Lower lobe of right lung (tissue), 2 donors: ENCODE measurements around the gene STK24. TPM values are rescaled to one million over a fixed set of nuclear protein-coding genes. Genes with fewer than 3 reads are reported as not detected.

Source experiments
- ATAC-seq, 2 donors: fragments of 200-7000 bp; cut with Tn5 transposase; one replicate each; pipeline ENCODE4 v1.9.1; 2020 to 2022; ENCODE audit warnings: mild to moderate bottlenecking in 2 of 2, moderate library complexity in 2 of 2
- DNase-seq: peaks from one replicate; pipeline ENCODE4 v3.0.0-alpha.2; 2020
- H3K27ac ChIP-seq: fragments of 200-600 bp; one replicate; pipeline ENCODE4 v1.8.0; 2022
- H3K27me3 ChIP-seq: fragments of 200-600 bp; one replicate; pipeline ENCODE4 v1.8.0; 2022; ENCODE audit warnings: low read depth
- H3K36me3 ChIP-seq: fragments of 200-600 bp; one replicate; pipeline ENCODE4 v1.8.0; 2022; ENCODE audit warnings: mild to moderate bottlenecking
- H3K4me1 ChIP-seq: fragments of 200-600 bp; one replicate; pipeline ENCODE4 v1.8.0; 2022
- H3K4me3 ChIP-seq: fragments of 200-600 bp; one replicate; pipeline ENCODE4 v1.8.0; 2022; ENCODE audit warnings: mild to moderate bottlenecking
- H3K9me3 ChIP-seq: fragments of 200-600 bp; one replicate; pipeline ENCODE4 v1.8.0; 2022
- intact Hi-C: fragments of 100-400 bp; cut with DNase I; formaldehyde crosslinking; loops from one replicate; pipeline ENCODE4 v1.11.0; 2022
- total RNA-seq: library from RNA; stranded (reverse); fragmentation: NEBNext Ultra II Directional; extraction: Animal tissue kit (Norgen Biotek cat#: 25700); gene quantifications from one replicate; pipeline ENCODE4 v1.2.1, GENCODE V29; 2021
- TF ChIP-seq, protein P1 (sequence below): fragments of 200-600 bp; IDR thresholded peaks from one replicate; pipeline ENCODE4 v1.8.0; 2022; ENCODE audit warnings: antibody characterized with exemption, mild to moderate bottlenecking
- donor health status: DM: no; HTN: yes; CAD: no; lungs with severe emphysema.

STK24 gene
- total RNA-seq, 1 donor from 2014 or later, result 94.5 TPM

DNA sequence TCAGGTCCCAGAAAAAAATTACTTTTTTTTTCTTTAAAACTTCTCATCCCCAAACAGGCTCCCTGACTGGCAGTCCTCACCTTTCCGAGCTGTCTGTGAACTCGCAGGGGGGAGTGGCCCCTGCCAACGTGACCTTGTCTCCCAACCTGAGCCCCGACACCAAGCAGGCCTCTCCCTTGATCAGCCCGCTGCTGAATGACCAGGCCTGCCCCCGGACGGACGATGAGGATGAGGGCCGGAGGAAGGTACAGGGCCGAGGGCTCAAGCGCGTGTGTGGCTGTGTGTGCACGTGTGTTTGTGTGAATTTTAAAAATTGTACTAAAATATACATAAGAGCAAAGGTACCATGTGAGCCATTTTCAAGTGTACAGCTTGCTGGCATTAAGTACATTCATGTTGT is 167.6 kb downstream of the STK24 start:
- Histone ChIP-seq H3K36me3 (peaks cover 30% of the 10 kb centered on the region), H3K4me1 (peaks cover 8% of the 10 kb centered on the region), H3K27me3 (no peaks in the 10 kb centered on the region), H3K4me3 (no peak overlapping the region), H3K9me3 (no peaks in the 10 kb centered on the region), H3K27ac (no peak overlapping the region)
- DNase-seq (no peak), ATAC-seq (no peak)
- TF ChIP-seq, protein P1, sequence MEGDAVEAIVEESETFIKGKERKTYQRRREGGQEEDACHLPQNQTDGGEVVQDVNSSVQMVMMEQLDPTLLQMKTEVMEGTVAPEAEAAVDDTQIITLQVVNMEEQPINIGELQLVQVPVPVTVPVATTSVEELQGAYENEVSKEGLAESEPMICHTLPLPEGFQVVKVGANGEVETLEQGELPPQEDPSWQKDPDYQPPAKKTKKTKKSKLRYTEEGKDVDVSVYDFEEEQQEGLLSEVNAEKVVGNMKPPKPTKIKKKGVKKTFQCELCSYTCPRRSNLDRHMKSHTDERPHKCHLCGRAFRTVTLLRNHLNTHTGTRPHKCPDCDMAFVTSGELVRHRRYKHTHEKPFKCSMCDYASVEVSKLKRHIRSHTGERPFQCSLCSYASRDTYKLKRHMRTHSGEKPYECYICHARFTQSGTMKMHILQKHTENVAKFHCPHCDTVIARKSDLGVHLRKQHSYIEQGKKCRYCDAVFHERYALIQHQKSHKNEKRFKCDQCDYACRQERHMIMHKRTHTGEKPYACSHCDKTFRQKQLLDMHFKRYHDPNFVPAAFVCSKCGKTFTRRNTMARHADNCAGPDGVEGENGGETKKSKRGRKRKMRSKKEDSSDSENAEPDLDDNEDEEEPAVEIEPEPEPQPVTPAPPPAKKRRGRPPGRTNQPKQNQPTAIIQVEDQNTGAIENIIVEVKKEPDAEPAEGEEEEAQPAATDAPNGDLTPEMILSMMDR, result no peak
- intact Hi-C loops, result no loop called here

- H3K27me3 ChIP-seq, result no peaks in the 10 kb centered on the region
- H3K36me3 ChIP-seq, result peaks cover 26% of the 10 kb centered on the region
- no peaks in the 10 kb centered on the region for H3K9me3 ChIP-seq
- TF ChIP-seq, protein P1, result no peak
- DNase-seq (no peak), ATAC-seq (no peak)
- intact Hi-C loops, result no loop called here
- no peak overlapping the region for H3K27ac ChIP-seq
- no peak overlapping the region for H3K4me3 ChIP-seq
- peaks cover 8% of the 10 kb centered on the region for H3K4me1 ChIP-seq
Measured at GRCh38 chr13:98407575-98407974, 169.3 kb downstream of the STK24 start.

DNA sequence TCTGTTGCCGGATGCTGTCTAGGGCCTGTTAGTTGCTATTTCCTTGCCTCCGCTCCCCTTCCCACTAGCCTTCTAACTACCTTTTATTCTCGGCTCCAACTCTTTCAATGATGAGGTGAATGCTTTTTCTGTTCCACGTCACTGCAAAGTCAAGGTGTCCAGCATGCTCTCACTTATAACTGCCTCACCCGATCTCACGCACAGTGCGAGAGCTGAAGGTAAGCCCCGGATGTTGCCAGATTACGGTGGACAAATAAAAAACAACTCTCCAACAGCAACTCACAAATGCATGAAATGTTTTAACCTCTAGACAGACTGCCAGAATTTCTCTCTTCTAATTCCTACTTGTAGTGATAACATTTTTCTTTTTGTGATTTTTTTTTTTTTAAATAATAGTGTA is 169.9 kb downstream of the STK24 start:
- H3K4me1 ChIP-seq, result peaks cover 8% of the 10 kb centered on the region
- ATAC-seq (peak in 1 of 2 donors; percentile 32), DNase-seq (no peak)
- TF ChIP-seq, protein P1, result no peak
- no peak overlapping the region for H3K27ac ChIP-seq
- H3K9me3 ChIP-seq, result no peaks in the 10 kb centered on the region
- H3K4me3 ChIP-seq, result no peak overlapping the region
- peaks cover 20% of the 10 kb centered on the region for H3K36me3 ChIP-seq
- intact Hi-C loops, result no loop called here
- no peaks in the 10 kb centered on the region for H3K27me3 ChIP-seq

DNA sequence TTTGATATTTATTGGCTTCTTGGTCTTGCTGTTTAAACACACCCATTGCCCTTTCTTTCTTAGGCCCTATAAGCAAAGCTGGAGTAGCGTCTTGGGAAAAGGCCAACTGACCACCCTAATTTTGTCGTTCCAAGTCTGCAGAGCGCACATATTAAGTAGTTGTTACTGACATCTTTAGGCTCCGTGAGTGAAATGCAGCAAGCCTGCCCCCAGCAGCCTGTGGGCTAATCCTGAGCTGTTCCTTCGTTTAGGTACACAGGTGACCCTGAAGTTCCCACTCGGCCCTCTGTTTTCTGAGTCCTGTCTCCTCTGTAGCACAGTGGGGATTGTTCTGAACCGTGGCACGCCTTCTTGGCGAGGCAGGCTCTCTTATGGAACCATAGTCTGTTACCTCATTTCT is 170.5 kb downstream of the STK24 start:
- Histone ChIP-seq H3K4me1 (peaks cover 4% of the 10 kb centered on the region), H3K4me3 (no peak overlapping the region), H3K27ac (no peak overlapping the region), H3K36me3 (peaks cover 15% of the 10 kb centered on the region), H3K27me3 (no peaks in the 10 kb centered on the region), H3K9me3 (no peaks in the 10 kb centered on the region)
- TF ChIP-seq, protein P1, result no peak
- DNase-seq (no peak), ATAC-seq (peak in 1 of 2 donors; percentile 28)
- intact Hi-C loops, result no loop called here

DNA sequence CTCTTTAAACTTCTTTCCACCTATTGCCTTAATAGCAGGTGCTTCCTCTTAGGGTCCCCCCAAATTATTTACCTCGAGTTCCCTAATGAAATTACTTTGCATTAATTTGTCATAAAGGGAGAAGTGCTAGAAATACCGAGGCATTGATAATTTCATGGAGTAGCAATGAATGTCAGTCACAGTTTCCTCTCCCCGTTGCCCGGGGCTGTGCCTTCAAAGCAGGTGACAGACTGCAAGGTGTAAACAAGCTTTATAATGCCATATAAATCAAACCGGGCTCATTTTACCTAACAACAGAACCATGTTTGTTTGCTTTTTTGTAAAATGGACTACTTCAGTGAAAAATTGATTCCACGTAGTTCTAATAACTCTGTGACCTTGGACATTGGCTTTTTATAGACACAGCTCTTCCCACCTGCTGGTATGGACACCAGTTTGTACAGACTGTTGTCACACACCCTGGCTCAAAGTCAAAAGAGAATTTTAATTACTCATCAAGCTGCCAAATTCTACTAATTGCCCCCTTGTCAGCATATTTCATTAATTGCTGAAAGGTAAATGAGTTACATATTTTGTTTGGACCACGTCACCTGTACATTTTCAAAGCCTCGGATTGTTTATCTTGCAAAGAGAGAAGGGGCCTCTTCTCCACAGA is 171.1 kb downstream of the STK24 start:
- H3K27me3 ChIP-seq, result no peaks in the 10 kb centered on the region
- ATAC-seq, result no peak
- H3K36me3 ChIP-seq, result peaks cover 12% of the 10 kb centered on the region
- TF ChIP-seq, protein P1, result no peak
- no peak overlapping the region for H3K4me3 ChIP-seq
- no peak overlapping the region for H3K27ac ChIP-seq
- no peaks in the 10 kb centered on the region for H3K9me3 ChIP-seq
- intact Hi-C loops, result no loop called here
- no peak for DNase-seq
- no peaks in the 10 kb centered on the region for H3K4me1 ChIP-seq
